ACC112 (cell line): ENCODE results near the gene CLDN15.
"Not testable (repeated sequence)": the region's sequence is repeated elsewhere in the genome, so short reads cannot be mapped to it uniquely, and the experiment has no call there.

ENCODE experiments used
- H2AFZ ChIP-seq: fragments of 200-600 bp; sonication (generic); one replicate; pipeline ENCODE4 v1.6.0; 2017; ENCODE audit warnings: antibody characterized with exemption, low read length; ENCODE audit not compliant: unreplicated experiment
- H3K27ac ChIP-seq: fragments of 200-600 bp; sonication (generic); 2 replicates; pipeline ENCODE4 v1.5.1; 2014; ENCODE audit warnings: low read depth, mild to moderate bottlenecking, antibody characterized with exemption, low read length, moderate library complexity
- H3K27me3 ChIP-seq: fragments of 200-600 bp; sonication (generic); 2 replicates; pipeline ENCODE4 v1.6.1; 2014; ENCODE audit warnings: mild to moderate bottlenecking, antibody characterized with exemption, low read length, moderate library complexity, mixed read lengths; ENCODE audit not compliant: insufficient read depth
- H3K36me3 ChIP-seq: fragments of 200-600 bp; sonication (generic); 2 replicates; pipeline ENCODE4 v1.6.1; 2016; ENCODE audit warnings: mild to moderate bottlenecking, antibody characterized with exemption, low read length, moderate library complexity, mixed read lengths; ENCODE audit not compliant: insufficient read depth
- H3K4me1 ChIP-seq: fragments of 200-600 bp; sonication (generic); one replicate; pipeline ENCODE4 v1.6.1; 2016; ENCODE audit warnings: low read length, mixed read lengths; ENCODE audit not compliant: insufficient read depth, unreplicated experiment, control insufficient read depth
- H3K4me3 ChIP-seq: fragments of 200-600 bp; sonication (generic); 2 replicates; pipeline ENCODE4 v1.5.1; 2014; ENCODE audit warnings: mild to moderate bottlenecking, low read depth, low read length
- H3K79me2 ChIP-seq: fragments of 200-600 bp; sonication (generic); one replicate; pipeline ENCODE4 v1.6.0; 2016; ENCODE audit warnings: low read length; ENCODE audit not compliant: control insufficient read depth, unreplicated experiment, insufficient read depth

The CLDN15 gene

GRCh38 chr7:101206665-101207042 lies 30.9 kb downstream of the CLDN15 start:
- Histone ChIP-seq H3K79me2 (no peaks in the 10 kb centered on the region), H2AFZ (no peak overlapping the region), H3K36me3 (peaks cover 2% of the 10 kb centered on the region; the same call in 1 of the 2 replicates), H3K27me3 (peaks cover 12% of the 10 kb centered on the region), H3K4me3 (no peak overlapping the region), H3K27ac (no peak overlapping the region), H3K4me1 (peaks cover 6% of the 10 kb centered on the region)

GRCh38 chr7:101205901-101206664 lies 31.5 kb downstream of the CLDN15 start:
- Histone ChIP-seq H3K27ac (no peak overlapping the region), H3K27me3 (peaks cover 17% of the 10 kb centered on the region), H3K4me1 (peaks cover 6% of the 10 kb centered on the region), H3K36me3 (peaks cover 2% of the 10 kb centered on the region; the same call in 1 of the 2 replicates), H3K4me3 (no peak overlapping the region), H3K79me2 (no peaks in the 10 kb centered on the region), H2AFZ (no peak overlapping the region)

DNA sequence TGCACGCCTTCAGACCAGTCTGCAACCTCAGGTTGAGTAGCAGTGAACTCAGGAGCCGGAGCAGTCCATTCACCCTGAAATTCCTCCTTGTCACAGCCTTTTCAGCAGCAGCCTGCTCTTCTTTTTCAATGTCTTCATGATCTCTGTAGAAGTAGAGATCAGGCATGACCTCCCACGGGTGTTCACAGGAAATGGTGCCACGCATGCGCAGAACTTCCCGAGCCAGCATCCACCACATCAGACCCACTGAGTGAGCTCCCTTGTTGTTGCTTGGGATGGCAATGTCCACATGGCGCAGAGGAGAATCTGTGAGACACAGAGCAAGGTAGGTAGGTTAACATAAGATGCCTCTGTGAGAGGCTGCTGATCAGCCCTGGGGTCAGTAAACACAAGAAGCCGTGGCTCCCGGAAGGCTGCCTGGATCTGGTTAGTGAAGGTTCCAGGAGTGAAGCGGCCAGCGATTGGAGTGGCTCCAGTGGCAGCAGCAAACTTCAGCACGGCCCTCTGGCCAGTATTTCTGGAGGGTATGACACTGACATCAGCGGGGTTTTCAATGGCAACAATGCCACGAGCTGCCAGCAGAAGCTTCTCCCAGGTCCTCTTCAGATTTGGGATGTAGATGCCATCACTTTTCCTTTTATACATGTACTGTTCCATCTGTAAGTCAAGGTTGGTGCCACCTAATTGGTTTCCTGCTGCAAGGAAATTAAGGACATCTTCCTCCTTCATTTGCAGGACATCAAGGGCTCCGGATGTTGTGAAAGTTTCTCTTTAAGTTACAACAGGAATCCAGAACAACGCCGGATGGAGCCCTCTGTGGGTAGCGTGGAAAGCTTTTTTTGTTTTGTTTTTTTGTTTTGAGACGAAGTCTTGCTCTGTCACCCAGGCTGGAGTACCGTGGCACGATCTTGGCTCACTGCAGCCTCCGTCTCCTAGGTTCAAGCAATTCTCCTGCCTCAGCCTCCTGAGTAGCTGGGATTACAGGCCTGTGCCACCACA lies 33.6 kb downstream of the CLDN15 start:
- H2AFZ ChIP-seq, H3K4me3 ChIP-seq, H3K79me2 ChIP-seq, H3K4me1 ChIP-seq, H3K27ac ChIP-seq, H3K36me3 ChIP-seq: not testable (repeated sequence)
- peaks cover 28% of the 10 kb centered on the region for H3K27me3 ChIP-seq

DNA sequence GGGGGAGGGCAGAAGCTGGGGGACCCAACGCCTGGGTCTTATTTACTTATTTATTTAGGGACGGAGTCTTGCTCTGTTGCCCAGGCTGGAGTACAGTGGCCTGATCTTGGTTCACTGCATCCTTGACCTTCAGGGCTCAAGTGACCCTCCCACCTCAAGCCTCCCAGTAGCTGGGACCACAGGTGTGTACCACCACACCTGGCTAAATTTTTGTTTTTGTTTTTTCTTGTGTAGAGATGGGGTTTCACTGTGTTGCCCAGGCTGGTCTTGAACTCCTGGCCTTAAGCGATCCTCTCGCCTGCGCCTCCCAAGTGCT lies 35.0 kb downstream of the CLDN15 start:
- H3K36me3 ChIP-seq, result no peaks in the 10 kb centered on the region
- H3K27ac ChIP-seq, result no peak overlapping the region
- H2AFZ ChIP-seq, result no peak overlapping the region
- H3K4me1 ChIP-seq, result peaks cover 6% of the 10 kb centered on the region
- H3K79me2 ChIP-seq, result no peaks in the 10 kb centered on the region
- no peak overlapping the region for H3K4me3 ChIP-seq
- H3K27me3 ChIP-seq, result peaks cover 28% of the 10 kb centered on the region

DNA sequence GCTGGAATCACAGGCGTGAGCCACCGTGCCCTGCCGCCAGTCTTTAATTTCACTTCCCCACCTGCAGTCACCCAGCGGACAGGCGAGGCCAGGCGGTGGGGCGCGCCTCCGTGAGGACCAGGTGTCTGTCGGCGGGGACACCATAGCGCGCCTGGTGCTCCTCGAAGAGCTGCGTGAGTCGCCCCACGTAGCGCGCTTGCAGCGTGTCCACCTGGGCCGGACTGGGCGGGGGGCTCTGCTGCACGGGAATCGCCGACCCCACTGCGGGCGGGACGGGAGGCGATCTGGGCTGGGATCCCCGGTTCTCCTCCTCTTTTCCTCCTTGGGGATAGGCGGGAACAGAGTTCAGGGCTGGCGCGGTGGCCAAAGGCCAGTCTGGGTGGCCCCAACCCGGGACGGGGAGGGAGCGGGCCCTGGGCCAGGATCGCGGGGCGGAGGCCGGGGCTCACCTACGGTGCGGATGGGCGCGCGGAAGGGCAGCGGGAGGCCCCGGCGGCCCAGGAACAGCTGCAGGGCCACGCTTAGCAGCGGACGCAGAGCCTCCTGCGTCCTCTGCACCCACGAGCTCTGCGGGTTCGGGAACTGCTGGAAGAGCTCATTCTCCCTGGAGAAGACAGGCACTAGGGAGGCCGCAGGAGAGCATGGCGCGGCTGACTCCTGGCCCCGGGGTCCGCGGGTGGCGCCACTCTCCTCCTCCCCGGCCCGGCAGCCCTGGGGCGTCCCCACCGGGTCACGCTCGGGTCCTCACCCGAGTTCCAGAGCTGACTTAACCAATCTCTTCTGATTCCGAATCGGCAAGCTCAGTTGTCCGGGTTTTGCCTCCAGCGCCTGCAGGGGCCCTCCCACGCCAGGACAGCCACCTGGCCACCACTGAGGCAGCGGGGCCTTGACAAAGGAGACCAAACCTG lies 35.7 kb downstream of the CLDN15 start:
- H3K27me3 ChIP-seq, result peaks cover 28% of the 10 kb centered on the region
- no peaks in the 10 kb centered on the region for H3K36me3 ChIP-seq
- H3K4me1 ChIP-seq, result peaks cover 6% of the 10 kb centered on the region
- H3K79me2 ChIP-seq, result no peaks in the 10 kb centered on the region
- no peak overlapping the region for H2AFZ ChIP-seq
- peak overlapping the region; percentile 70; the same call in 1 of the 2 replicates for H3K4me3 ChIP-seq
- H3K27ac ChIP-seq, result no peak overlapping the region

DNA sequence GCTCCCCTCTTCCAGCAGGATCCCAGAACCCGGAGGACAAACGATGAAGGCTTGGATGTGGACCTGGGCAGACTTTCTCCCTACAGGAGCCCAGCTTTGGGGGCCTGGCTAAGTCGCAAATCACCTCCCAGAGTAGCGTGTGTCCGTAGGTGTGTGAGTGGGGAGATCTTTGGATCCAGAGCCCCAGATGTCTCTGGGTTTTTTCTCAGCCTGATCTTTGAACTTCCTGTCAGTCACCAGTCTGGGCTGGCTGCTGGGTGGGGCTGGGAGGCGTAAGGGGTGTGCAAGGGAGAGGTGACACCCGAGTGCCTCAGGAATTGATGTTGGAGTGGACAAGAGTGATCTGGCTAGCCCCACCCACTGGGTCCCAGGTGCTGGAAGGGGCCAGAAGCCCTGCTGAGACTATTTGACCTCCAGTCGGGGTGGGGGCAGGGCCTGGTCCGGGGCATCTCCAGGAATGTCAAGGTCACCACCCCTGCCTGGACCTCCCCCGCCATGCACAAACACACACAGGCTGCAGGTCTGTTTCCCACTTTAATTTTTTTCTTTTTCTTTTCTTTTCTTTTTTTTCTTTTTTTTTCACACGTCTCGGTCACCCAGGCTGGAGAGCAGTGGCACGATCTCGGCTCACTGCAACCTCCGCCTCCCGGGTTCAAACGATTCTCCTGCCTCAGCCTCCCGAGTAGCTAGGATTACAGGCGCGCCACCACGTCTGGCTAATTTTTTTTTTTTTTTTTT lies 36.6 kb downstream of the CLDN15 start, which contains the start of gene MOGAT3:
Gene MOGAT3 (minus strand): TSS at position 175 of the 738 bp plus-strand sequence. CDS start 182 bp downstream, outside the sequence.
- peak within 1 kb of the TSS; percentile 70; the same call in 1 of the 2 replicates for H3K4me3 ChIP-seq
- H3K4me1 ChIP-seq, result peaks cover 6% of the 10 kb centered on the region
- no peaks in the 10 kb centered on the region for H3K36me3 ChIP-seq
- H3K79me2 ChIP-seq, result no peaks in the 10 kb centered on the region
- H3K27ac ChIP-seq, result no peak within 1 kb of the TSS
- H3K27me3 ChIP-seq, result peaks cover 28% of the 10 kb centered on the region
- H2AFZ ChIP-seq, result no peak within 1 kb of the TSS

DNA sequence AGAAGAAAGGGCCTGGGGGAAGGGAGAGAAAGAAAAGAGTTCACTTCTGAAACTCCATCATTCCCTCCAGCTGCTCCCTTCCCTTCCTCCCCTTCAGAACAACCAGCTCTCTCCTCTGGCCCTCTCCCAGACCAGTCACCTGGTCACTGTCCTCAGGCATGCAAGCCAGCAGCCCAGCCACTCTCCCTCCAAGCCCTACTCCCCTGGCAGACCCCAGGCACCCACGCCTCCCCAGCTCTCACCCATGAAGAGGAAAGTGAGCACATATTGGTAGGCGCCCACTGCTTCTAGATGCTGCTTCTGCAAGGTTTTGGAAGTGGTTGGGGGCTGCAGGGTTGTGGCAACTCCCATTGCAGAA lies 37.1 kb downstream of the CLDN15 start:
- Histone ChIP-seq H3K27ac (no peak overlapping the region), H3K4me1 (peaks cover 6% of the 10 kb centered on the region), H3K27me3 (peaks cover 28% of the 10 kb centered on the region), H3K4me3 (no peak overlapping the region), H3K36me3 (no peaks in the 10 kb centered on the region), H3K79me2 (no peaks in the 10 kb centered on the region), H2AFZ (no peak overlapping the region)

DNA sequence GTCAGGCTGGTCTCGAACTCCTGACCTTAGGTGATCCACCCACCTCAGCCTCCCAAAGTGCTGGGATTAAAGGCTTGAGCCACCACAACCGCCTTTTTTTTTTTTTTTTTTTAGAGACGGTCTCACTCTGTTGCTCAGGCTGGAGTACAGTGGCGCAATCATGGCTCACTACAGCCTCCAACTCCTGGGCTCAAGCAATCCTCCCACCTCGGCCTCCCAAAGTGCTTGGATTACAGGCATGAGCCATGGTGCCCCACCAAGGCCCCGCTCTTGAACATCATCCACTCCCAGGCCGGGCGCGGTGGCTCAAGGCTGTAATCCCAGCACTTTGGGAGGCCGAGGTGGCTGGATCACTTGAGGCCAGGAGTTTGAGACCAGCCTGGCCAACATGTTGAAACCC lies 38.1 kb downstream of the CLDN15 start:
- not testable (repeated sequence) for H3K27ac ChIP-seq, H3K36me3 ChIP-seq, H3K4me3 ChIP-seq, H2AFZ ChIP-seq, H3K79me2 ChIP-seq, H3K4me1 ChIP-seq
- peaks cover 28% of the 10 kb centered on the region for H3K27me3 ChIP-seq

DNA sequence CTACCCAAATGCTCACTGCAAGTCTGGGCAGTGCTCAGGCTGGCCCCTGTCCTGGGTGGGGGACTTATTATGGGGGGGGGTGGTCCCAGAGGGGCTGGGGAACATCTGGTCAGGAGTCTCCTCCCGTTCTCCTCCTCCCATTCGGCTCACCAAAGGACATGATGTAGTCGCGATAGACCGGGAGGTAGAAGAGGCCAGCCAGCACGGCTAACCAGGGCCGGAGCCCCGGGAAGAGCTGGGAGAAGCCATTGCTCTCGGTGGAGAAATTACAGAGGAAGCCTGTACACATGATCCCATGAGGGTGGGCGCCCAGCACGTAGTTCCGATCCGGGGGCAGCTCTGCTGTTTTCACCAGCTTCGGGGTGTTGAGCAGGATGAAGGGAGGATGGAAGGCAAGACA lies 39.1 kb downstream of the CLDN15 start:
- Histone ChIP-seq H3K4me1 (peaks cover 6% of the 10 kb centered on the region), H2AFZ (no peak overlapping the region), H3K36me3 (no peaks in the 10 kb centered on the region), H3K79me2 (no peaks in the 10 kb centered on the region), H3K4me3 (no peak overlapping the region), H3K27ac (no peak overlapping the region), H3K27me3 (peaks cover 28% of the 10 kb centered on the region)

GRCh38 chr7:101197991-101198390 lies 39.6 kb downstream of the CLDN15 start:
- Histone ChIP-seq H3K27me3 (peaks cover 28% of the 10 kb centered on the region), H3K27ac (no peak overlapping the region), H3K4me3 (no peak overlapping the region), H3K79me2 (no peaks in the 10 kb centered on the region), H3K4me1 (peaks cover 6% of the 10 kb centered on the region), H2AFZ (no peak overlapping the region), H3K36me3 (no peaks in the 10 kb centered on the region)
